GM19452 (cell line): ENCODE data around the gene ST6GAL2.

Experiments
- ATAC-seq: cut with Tn5 transposase; IDR thresholded peaks from one replicate; pipeline ENCODE4 v1.9.1; 2021; ENCODE audit not compliant: unreplicated experiment

The ST6GAL2 gene

GRCh38 chr2:106830191-106830590 is 55.8 kb downstream of the ST6GAL2 start:
- ATAC-seq = no peak

GRCh38 chr2:106828119-106828518 is 57.8 kb downstream of the ST6GAL2 start:
- ATAC-seq = no peak

GRCh38 chr2:106827158-106827557 is 58.8 kb downstream of the ST6GAL2 start:
- ATAC-seq = no peak

- ATAC-seq = no peak
Measured at GRCh38 chr2:106825161-106825560, 60.8 kb downstream of the ST6GAL2 start.

- no peak for ATAC-seq
Measured at GRCh38 chr2:106816974-106817373, 69.0 kb downstream of the ST6GAL2 start.

GRCh38 chr2:106812841-106813240 is 73.1 kb downstream of the ST6GAL2 start:
- ATAC-seq = no peak

- ATAC-seq = no peak
Measured at GRCh38 chr2:106812383-106812782, 73.6 kb downstream of the ST6GAL2 start.

GRCh38 chr2:106805716-106806115 is 80.3 kb downstream of the ST6GAL2 start:
- ATAC-seq = no peak

GRCh38 chr2:106804161-106804560 is 81.8 kb downstream of the ST6GAL2 start:
- ATAC-seq = no peak

- no peak for ATAC-seq
Measured at GRCh38 chr2:106800976-106801655, 84.9 kb downstream of the ST6GAL2 start.

- no peak for ATAC-seq
Measured at GRCh38 chr2:106800180-106800579, 85.8 kb downstream of the ST6GAL2 start.

- ATAC-seq = no peak
Measured at GRCh38 chr2:106798826-106799552, 87.0 kb downstream of the ST6GAL2 start.

GRCh38 chr2:106797494-106797893 is 88.5 kb downstream of the ST6GAL2 start:
- no peak for ATAC-seq

GRCh38 chr2:106792671-106793070 is 93.3 kb downstream of the ST6GAL2 start:
- ATAC-seq = no peak

- ATAC-seq = no peak
Measured at GRCh38 chr2:106789185-106789584, 96.8 kb downstream of the ST6GAL2 start.

- ATAC-seq = no peak
Measured at GRCh38 chr2:106782681-106783080, 103.3 kb downstream of the ST6GAL2 start.

- ATAC-seq = no peak
Measured at GRCh38 chr2:106781196-106781595, 104.8 kb downstream of the ST6GAL2 start.

- ATAC-seq = no peak
Measured at GRCh38 chr2:106771811-106772210, 114.2 kb downstream of the ST6GAL2 start.

- ATAC-seq = no peak
Measured at GRCh38 chr2:106770986-106771385, 115.0 kb downstream of the ST6GAL2 start.

GRCh38 chr2:106764614-106765013 is 121.4 kb downstream of the ST6GAL2 start:
- no peak for ATAC-seq

- ATAC-seq = no peak
Measured at GRCh38 chr2:106759966-106760365, 126.0 kb downstream of the ST6GAL2 start.

- ATAC-seq = no peak
Measured at GRCh38 chr2:106758901-106759497, 127.0 kb downstream of the ST6GAL2 start.
